ENCODE measurements around the gene MARK1.

MARK1 gene

GRCh38 chr1:220497220-220497947 lies 30.6 kb upstream of the MARK1 start (continued):
- TF ChIP-seq ZNF398 (tag by site-specific recombination; IDR thresholded peaks at IDR 0.05) = peak; percentile 28; the same call in 1 of the 2 replicates
- TF ChIP-seq ZNF2 (tag by site-specific recombination; IDR thresholded peaks at IDR 0.05) = no peak
- TF ChIP-seq ZNF692 (tag by site-specific recombination; IDR thresholded peaks at IDR 0.05) = no peak
- no peak for TF ChIP-seq ZBTB6 (tag by site-specific recombination; IDR thresholded peaks at IDR 0.05)
- TF ChIP-seq ZBTB7A (tag by site-specific recombination; IDR thresholded peaks at IDR 0.05; ENCODE audit: low read depth) = no peak
- TF ChIP-seq MZF1 (tag by site-specific recombination; IDR thresholded peaks at IDR 0.05; ENCODE audit: borderline replicate concordance) = no peak
- TF ChIP-seq ZNF394 (tag by site-specific recombination; IDR thresholded peaks at IDR 0.05; ENCODE audit: borderline replicate concordance) = no peak
- TF ChIP-seq ZNF214 (tag by site-specific recombination; IDR thresholded peaks at IDR 0.05; ENCODE audit: borderline replicate concordance) = no peak
- no peak for TF ChIP-seq KLF10 (tag by site-specific recombination; IDR thresholded peaks at IDR 0.05)
- TF ChIP-seq KLF7 (tag by site-specific recombination; IDR thresholded peaks at IDR 0.05; ENCODE audit: borderline replicate concordance) = no peak
- peak; percentile 60 for TF ChIP-seq EGR2 (tag by site-specific recombination; IDR thresholded peaks at IDR 0.05; ENCODE audit: low read depth)
- TF ChIP-seq ZNF16 (tag by site-specific recombination; IDR thresholded peaks at IDR 0.05; ENCODE audit: low read depth) = no peak
- TF ChIP-seq SETDB1 (IDR thresholded peaks at IDR 0.05; ENCODE audit: insufficient read length, low read length) = no peak
- no peak for TF ChIP-seq YY1 (tag by site-specific recombination; IDR thresholded peaks at IDR 0.05)
- no peak for TF ChIP-seq ZNF626 (tag by site-specific recombination; IDR thresholded peaks at IDR 0.05)
- TF ChIP-seq CTCF (tag by site-specific recombination; IDR thresholded peaks at IDR 0.05) = no peak

- Histone ChIP-seq H3K27ac (ENCODE audit: extremely low read depth, low read depth, low read length) (no peak overlapping the region), H3K9me3 (ENCODE audit: control insufficient read depth, insufficient read depth, low read depth, low read length) (no peaks in the 10 kb centered on the region), H3K36me3 (ENCODE audit: control insufficient read depth in 2 of 2, insufficient read depth in 1 of 2, low read length in 2 of 2) (no peaks in the 10 kb centered on the region), H3K4me3 (ENCODE audit: low read depth, low read length) (no peak overlapping the region), H3K4me1 (ENCODE audit: control insufficient read depth, insufficient read depth, low read length) (no peaks in the 10 kb centered on the region)
- CTCF ChIA-PET = no interaction called here
- POLR2A ChIA-PET = no interaction called here
- TF ChIP-seq ZNF513 (tag by site-specific recombination; IDR thresholded peaks at IDR 0.05) (no peak), ZNF19 (tag by site-specific recombination; IDR thresholded peaks at IDR 0.05; ENCODE audit: low read depth) (no peak), ZBTB21 (tag by site-specific recombination; IDR thresholded peaks at IDR 0.05) (0 out of 2 replicates have a peak, but pooled peaks have one; percentile 24), ZNF664 (tag by site-specific recombination; IDR thresholded peaks at IDR 0.05) (no peak)
These were observed 29.7 kb upstream of the MARK1 start for GRCh38 chr1:220498188-220498587.

Measured in HEK293 (cell line).